Fibroblast of peridontal ligament (primary cell): ENCODE measurements around the gene TLE1.

Experiments used
- DNase-seq: peaks from one replicate; pipeline ENCODE4 v3.0.0-alpha.2; 2010; ENCODE audit errors: extremely low read depth

Gene TLE1

DNA sequence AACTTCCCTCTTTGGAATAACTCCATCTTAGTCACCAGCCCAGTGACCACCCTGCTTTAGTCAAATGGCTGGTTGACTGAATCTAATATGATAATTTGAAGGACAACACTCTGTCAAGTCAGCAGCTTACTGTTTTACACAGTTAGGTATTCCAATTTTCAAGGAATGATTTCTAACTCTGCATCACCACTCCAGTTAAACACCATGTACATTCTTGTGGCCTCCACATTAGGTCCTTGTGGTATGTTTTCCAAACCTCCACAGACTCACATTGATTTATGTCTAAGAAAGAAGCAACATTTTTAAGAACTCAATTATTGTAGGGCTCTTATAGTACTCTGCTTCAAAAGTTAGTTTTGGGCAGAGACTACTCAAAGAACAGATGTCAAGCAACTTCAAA is 110.7 kb downstream of the TLE1 start:
- DNase-seq = peak; percentile 79

DNA sequence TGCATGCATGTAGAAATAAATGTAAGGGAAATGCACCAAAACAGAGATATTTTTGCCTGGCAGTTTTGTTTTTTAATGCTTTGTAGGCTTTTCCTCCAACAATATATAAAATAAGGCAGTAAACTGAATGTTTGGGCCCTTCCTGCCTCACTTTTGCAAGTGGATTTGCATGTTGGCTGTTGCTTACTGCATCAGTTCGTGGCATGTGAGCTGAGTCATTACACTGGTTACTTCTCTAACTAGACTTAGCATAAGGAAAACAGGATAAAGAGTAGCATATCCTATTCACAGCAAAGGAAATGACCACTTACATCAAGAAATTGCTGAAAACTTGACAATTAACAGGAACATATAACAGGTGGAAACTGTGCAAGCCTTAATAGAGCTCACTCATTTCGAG is 113.4 kb downstream of the TLE1 start:
- peak; percentile 71 for DNase-seq

DNA sequence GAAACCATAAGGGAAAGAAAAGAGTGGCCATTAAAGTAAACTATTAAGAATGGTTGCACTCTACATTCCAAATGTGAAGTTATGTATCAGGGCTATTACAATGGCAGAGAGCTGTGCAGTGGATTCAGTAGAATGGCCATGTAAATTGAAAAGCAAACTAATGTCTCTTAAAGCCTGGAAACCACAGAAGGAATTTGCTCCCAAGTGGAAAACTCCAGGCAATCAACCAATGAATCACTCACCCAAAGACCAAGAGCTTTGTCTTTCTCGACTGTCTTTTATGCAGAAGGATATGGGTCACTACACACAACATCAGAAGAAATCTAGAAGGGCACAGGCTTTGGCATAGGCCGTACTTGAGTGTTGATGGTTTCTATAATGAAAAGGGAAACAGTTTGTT is 114.9 kb downstream of the TLE1 start:
- peak; percentile 93 for DNase-seq

DNA sequence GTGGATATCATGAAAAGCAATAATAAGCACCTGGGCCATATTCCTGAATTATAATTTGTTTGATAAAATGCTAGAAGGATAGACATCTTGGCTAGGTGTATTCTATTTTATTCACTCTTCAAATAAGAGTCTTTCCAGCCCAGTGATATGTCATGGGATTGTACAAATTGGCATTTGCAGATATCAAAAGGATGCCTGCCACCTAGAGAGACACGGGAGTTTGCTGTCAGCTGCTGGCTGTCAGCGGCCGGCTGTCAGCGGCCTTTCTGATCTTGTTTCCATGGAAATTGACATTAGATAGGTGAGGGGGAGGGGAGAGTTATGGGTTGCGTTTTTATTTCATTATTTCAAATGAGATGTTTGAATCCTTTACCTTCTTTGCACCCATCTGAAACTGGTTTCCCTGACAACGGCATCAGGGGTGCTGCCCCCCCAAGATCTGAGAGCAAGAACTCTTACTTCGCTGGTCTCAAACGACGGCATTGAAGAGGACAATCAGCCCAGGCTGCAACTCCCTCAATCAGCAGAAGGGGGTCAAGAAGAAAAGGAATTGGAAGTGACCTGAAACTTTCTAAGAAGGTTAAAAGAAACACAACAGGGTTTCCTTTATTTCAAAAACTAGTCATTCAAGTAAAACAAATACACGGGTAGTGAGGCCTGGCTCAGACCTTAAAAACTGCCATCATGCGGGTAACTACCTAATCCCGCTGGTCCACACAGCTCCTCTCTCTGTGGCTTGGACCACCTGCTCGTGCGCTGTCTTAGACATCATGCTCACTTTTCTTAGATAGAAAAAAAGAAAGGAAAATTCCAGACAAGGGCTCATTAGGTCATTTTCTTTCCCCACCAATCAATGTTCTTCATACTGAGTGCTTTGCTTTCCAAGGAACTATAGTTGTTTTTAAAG is 115.7 kb downstream of the TLE1 start:
- no peak for DNase-seq

DNA sequence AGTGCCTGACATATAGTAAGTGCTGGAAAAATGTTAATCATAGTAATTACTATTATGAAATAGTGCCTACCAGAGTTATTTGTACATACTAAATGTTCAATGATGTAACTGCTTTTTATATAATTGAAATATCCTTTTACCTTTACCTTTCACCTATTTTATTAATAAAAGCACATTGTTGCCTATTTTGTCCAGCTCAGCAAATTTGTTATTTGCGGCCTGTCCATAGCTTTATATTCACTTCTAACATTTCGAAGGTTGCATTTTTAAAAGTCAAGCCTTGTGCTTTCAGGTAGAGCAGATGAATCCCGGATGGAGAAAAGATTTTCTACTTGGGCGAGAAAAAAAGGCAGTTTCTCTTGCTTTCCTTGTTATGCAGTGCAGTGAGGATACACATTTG is 119.3 kb downstream of the TLE1 start:
- DNase-seq = no peak

DNA sequence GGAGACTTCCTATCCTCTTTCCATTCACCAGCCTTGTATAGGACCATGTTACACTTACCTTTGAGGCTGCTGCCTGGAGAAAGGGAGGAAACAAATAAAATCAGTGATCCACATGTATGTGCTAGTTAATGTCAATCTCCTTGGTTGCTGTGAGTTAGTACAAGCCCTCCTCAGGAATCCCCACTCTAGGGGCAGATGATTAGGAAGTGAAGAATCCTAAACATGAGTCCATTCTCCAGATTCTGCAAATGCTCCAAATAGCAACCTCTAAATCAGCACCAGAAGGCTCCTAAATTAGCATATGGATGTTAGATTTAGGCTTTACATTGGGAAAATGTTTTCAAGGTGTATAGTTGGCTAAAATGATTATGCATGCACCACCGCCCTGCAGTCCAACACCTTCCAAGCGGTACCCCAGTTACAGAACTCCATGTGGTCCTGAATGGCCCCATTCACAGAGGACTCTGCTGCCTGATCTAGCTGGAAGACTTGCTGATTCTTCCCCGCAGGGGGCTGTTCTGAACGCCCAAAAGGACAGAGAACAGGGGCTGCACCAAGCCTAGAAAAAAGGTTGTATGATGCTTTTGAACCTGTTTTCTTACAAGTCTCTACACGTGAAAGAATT is 123.2 kb downstream of the TLE1 start:
- no peak for DNase-seq

DNA sequence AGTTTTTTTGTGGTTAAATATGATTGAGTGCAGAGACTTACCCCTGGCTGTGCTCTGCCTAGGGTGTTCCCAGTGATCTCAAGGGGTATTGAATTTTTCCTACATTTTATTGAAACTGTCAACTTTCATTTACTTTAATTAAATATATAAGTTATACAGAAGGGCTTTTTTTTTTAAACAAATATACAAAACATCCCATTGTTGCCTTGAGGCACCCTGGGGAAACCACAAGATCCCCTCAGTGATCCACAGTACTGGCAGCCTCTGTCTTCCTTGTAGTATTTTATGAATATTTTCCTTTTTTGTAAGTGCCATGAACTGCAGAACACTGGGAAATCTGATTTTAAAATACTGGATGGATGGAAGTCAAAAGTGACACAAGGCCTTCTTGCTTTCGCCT is 123.7 kb downstream of the TLE1 start:
- DNase-seq = peak; percentile 55

DNA sequence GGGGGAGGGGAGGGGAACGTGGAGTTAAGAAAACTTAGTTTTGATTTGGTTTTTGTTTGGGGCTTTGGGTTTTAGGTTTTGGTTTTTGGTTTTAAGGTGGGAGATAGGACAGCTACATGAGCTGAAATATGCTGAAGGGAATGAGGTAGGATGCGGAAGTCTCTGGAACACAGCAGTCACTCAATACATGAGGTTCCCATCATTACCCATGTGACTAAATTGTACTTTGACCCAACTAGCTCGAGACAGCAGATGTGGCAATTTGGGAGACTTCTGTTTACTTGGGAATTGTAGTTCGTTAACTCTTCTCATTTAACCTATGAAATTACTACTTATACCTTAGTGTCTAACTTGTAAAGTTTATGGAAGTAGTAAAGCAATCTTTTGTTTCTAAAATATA is 124.2 kb downstream of the TLE1 start:
- no peak for DNase-seq

DNA sequence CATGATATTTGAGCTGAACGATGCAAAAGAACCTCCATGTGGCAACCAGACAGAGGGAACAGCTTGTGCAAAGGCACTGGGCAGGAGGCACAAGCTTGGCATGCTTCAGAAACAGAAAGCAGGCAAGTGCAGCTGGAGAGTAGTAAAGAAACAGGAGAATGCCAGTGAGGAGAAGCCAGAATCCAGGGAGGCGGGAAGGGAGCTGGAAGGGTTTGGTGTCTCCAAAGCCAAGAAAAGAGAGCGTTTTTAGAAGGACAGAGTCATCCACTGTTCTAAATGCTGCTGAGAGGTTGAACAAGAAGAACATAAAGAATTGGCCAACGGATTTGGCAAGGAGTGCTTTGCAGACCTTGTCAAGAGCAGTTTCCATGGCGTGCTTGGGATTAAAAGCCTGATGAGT is 124.7 kb downstream of the TLE1 start:
- peak; percentile 31 for DNase-seq

DNA sequence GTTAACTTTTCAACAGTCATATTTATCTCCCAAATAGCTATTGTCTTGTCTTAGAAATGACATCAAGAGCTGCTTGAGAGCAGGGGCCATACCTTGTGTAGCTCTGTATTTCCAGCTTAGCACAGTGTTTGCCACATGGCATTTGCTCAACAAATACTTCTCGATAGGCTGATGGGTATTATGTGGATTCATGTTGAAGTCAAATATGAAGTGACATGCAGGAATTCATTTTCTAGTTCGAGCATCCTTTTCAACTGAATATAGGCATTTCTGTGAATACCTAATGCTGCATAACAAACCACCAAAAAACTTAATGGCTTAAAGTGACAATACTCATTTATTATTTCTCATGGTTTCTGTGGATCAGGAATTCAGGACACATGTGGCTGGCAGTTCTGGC is 125.6 kb downstream of the TLE1 start:
- no peak for DNase-seq

DNA sequence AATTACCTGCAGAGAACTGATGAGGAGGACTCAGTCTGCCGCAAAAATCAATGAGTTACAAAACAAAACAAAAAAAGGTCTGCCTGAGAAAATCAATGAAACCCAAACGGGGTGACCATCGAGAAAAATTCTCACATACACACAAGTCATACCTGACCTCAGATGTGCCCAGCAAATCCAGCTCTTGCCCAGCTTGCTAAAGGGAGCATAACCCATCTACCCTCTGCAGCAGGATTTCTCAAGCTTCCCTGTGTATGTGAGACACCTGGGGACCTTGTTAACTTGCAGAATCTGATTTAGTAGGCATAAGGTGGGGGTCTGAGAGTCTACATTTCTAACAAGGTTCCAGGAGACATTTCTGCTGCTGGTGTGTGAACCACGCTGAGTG is 126.3 kb downstream of the TLE1 start:
- no peak for DNase-seq

DNA sequence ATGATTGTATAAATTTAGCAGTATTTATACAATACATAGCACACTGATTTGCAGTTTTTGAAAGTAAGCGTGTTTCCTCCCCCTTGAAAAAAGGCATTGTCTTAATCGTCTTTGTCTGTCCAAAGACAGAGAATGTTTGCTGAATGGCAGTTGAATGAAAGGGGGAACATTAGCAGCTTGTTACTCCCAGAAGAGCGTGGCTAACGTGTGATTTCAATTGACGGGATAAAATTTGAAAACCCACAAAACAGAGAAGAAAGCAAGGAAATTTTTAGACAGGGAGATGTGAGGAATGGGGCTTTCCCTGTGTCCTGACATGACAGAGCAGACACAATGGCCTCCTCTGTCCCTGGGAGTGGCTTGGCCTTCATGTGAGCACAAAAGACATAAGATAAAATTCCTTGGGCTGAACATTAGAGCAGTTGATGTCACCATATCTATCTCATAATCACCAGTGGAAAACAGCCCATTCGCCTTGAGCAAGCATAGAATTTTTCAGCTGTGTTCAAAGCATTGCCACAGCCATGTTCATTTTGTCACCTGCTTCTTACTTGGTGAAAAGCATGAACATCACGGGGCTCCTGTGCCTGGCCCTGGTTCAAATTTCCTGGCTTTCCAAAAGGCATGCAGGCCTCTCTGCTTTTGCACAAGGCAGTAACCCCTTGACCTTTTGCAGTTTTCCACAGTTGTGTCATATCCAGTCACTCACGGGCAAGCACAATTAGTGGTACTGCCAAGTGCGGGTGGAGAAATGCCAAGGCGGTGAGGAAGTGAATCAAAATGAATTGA is 126.9 kb downstream of the TLE1 start:
- DNase-seq = peak; percentile 69

DNA sequence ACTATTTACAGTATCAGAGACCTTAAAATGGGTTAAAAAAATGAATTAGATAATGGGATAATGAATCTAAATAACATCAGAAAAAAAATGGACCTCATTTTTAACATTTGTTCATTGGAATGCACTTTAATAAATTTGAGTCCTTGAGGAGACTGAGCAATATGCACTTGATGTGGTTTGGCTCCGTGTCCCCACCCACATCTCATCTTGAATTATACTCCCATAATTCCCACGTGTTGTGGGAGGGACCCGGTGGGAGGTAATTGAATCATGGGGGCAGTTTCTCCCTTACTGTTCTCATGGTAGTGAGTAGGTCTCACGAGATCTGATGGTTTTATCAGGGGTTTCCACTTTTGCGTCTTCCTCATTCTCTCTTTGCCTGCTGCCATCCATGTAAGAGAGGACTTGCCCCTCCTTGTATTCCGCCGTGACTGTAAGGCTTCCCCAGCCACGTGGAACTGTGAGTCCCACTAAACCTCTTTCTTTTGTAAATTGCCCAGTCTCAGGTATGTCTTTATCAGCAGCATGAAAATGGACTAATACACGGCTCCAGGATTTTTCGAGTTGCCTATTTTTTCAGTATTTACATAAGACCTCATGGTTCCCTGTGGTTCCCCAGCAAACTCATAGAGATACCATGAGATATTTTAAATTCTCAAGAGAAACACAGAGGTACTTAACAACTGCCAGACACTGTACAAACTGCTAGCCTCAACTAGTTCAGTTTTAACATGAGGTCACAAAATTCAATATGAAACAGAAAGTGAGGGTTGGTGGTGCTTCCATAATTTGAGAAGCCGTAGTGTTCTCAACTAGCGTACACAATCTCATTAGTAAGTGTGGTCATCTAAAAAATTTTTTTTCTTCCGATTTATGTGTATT is 128.3 kb downstream of the TLE1 start:
- no peak for DNase-seq

DNA sequence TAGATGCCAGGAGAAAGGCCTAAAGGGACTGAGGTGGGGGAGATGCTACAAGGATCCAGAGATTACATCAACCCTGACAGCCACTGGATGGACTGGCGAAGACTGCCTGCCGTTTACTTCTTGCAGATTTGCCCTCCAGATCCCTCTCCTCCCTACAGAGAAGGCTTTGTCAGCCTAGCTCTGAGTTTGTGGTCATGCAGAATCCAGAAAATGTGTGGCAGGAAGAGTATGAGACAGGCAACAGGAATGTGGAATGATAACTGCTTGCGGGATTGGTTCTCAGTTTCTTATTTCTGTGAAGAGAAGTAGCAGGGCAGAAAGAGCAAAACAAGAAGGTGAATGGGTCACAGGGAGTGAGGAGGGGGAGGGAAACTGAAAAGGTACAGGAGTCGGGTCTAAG is 129.6 kb downstream of the TLE1 start:
- peak; percentile 93 for DNase-seq

DNA sequence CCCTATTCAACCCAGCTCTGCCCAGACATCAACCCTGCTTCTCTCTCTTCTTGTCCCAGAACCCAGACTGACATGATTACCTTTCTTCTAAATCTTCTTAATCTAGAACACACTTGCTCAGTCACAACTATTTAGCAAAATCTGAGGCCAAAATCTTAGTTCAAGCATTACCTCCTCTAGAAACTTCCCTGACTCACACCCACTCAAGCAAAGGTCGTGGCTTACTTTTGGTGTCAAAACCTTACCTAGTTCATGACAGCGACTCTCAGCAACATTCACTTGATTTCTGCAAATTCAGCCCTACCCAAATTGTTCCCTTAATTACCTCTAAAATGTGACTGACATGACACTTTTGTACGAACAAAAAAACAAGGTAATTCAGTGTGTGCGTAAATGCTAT is 130.2 kb downstream of the TLE1 start:
- DNase-seq = no peak

DNA sequence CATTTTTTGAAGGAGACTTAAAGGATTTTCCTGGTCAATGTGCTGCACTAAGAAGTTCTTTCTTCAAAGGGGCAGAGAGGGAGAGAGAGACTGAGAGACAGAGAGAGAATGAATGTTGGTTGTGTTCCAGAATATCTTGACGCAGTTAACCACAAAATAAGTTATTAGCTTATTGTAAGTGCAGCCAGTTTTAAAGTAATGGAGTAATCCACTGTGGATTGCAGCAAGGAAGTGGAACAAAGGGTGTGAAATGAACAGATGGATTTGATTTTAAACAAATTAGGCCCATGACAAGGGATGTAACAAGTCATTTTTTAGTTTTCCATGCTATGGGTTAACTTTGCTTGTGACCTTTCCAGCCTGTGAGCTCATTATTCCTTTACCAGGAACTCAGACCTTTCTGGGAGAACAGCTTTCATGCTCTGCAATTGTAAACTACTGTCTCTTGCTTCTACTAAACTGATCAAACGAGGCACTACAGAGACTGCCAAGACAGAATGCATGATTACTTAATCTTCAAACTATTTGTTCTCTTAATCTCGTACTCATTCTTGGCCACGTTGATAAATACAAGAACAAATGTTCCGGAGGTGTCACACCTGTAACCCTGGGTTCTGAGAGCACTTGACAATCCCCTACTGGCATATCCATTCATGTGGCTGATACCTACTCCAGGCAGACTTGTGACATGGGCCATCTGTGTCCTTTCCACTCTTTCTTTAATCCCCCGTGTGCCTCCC is 131.1 kb downstream of the TLE1 start:
- DNase-seq = peak; percentile 97

DNA sequence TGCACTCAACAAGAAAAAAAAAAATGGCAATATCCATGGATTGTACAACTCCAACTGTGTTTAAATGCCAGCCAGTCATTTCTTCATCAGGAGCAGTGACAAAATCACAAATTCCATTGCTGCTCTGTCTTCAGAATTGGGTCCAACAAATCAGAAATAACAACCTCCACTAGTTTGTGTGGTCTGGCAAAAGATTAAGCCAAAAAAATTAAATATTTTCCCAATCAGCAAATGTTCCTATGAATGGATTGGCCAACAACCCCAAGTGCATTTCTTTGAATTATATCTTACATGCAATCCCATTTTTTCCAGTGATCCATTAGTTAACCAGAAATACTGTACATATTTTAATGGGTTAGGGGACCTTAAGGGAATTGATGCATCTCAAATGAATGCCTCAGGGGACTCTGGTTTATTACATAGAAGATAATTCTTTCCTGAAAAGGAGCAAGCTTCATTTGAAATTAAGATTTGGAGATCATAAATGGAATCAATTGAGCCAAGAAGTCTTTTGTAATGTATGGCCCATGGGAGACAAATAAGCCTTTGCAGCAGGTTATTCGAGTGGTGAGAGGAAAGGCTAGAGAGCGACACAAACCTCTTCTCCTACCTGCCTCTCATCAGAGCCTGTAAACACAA is 131.8 kb downstream of the TLE1 start:
- DNase-seq = peak; percentile 96

DNA sequence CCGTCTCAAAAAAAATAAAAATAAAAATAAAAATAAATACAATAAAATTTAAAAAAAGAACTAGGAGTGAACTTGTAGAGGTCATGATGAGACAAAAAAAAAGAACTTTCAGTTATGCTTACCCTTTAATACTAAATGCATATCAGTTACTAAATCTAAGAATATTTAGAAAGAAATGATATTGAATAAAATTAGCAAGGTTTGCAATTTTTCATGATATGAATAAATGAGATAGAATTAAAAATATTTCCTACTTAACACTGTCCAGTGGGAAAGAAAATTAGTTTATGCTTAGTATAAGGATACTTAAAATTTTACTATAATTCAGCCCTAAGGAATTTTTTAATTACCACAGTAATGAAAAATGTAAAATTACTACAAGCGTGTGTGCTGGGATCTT is 132.4 kb downstream of the TLE1 start:
- DNase-seq = no peak

DNA sequence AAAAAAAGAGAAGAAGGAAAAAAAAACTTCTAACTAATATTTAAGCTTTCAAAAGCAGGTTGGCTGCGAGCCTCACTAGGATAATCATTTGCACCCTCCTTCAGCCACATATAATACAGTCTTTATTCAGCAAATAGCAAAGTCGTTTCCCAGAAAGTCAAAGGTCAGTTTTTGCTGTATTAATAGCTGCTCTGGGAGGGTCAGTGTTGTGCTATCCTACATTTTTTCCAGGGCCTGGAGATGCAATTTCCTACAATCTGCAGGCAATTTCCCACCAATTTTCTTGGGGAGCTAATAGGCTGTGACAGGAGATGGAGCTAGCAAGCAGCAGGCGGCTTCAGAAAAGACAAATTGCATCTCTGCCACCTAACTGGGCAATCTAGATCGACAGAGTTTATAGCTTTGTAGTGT is 136.8 kb downstream of the TLE1 start:
- DNase-seq = no peak

DNA sequence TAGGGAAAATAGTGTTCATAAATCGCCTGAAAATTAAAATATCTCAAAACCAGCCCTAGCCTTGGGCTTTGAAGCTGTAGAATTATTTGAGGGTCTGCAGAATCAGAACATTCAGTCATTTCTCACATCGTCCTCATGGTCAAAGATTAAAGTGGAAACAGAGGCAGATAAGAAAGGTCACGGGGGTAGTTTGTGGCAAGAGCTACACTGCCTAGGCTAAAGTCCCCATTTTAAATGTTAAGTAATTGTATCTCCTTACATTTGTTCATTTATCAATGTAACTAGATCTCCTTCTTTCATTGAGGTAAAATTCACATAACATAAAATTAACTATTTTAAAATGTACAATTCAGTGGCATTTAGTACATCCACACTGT is 139.2 kb downstream of the TLE1 start:
- no peak for DNase-seq
